OCI-LY7 (cell line): Measurements from ENCODE around the gene C2CD3.

Experiments used
- EZH2phosphoT487 ChIP-seq: fragments of 200-600 bp; sonication (generic); IDR thresholded peaks from 2 replicates; pipeline ENCODE4 v1.6.1; 2018; ENCODE audit warnings: low read depth, borderline replicate concordance, mild to moderate bottlenecking, mixed run types, antibody characterized with exemption, low read length, moderate library complexity, mixed read lengths
- TF ChIP-seq, protein P1 (sequence below): fragments of 200-600 bp; sonication (generic); conservative IDR thresholded peaks from 2 replicates; pipeline ENCODE4 v1.5.1; 2014; ENCODE audit warnings: mild to moderate bottlenecking, antibody characterized with exemption, low read length, moderate library complexity, mixed read lengths

DNA sequence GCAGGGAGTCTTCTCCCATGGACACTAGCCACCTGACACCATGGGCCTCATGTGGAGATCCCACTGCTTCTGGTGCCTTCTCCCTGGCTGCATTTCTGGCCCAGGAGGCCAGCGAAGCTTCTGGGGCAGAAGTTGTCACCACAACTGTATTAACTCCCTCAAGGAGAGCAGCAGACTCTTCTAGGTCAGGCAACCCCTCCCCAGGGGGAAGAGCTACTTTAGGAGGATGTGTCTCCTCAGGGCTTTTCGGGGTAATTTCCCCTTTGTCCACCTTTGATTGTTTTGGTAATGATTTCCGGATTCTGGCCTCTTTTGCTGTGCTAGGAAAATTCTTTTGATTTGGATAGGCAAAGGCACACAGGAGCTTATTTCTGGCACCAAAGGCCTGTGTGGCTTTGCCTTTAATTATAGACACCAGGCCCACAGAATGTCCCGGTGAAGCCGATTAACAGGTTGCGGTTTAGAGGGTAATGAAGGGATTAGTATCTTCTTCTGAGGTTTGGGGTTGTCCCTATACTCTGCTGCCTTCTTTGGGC is 179.3 kb downstream of the C2CD3 start:
- TF ChIP-seq, protein P1, sequence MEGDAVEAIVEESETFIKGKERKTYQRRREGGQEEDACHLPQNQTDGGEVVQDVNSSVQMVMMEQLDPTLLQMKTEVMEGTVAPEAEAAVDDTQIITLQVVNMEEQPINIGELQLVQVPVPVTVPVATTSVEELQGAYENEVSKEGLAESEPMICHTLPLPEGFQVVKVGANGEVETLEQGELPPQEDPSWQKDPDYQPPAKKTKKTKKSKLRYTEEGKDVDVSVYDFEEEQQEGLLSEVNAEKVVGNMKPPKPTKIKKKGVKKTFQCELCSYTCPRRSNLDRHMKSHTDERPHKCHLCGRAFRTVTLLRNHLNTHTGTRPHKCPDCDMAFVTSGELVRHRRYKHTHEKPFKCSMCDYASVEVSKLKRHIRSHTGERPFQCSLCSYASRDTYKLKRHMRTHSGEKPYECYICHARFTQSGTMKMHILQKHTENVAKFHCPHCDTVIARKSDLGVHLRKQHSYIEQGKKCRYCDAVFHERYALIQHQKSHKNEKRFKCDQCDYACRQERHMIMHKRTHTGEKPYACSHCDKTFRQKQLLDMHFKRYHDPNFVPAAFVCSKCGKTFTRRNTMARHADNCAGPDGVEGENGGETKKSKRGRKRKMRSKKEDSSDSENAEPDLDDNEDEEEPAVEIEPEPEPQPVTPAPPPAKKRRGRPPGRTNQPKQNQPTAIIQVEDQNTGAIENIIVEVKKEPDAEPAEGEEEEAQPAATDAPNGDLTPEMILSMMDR: no peak
- TF ChIP-seq EZH2phosphoT487: no peak
